HCT116 (cell line): ENCODE data around the gene SLC39A1.

ENCODE experiments used
- EZH2 ChIP-seq: fragments of 200-600 bp; sonication (generic); IDR thresholded peaks from 2 replicates; pipeline ENCODE4 v1.6.1; 2017; ENCODE audit warnings: antibody characterized with exemption, mixed run types
- POLR2A ChIP-seq: IDR thresholded peaks from 2 replicates; pipeline ENCODE4 v1.7.0; 2011; ENCODE audit warnings: borderline replicate concordance; ENCODE audit not compliant: insufficient read depth, insufficient read length; ENCODE audit errors: extremely low read depth
- TCF7L2 ChIP-seq: IDR thresholded peaks from 2 replicates; pipeline ENCODE4 v1.7.0; 2011; ENCODE audit warnings: borderline replicate concordance, inconsistent platforms; ENCODE audit not compliant: insufficient read depth, insufficient read length; ENCODE audit errors: extremely low read depth
- TF ChIP-seq, protein P1 (sequence below), 3 experiments: fragments of 200-600 bp in 1 of 3; sonication (generic) in 1 of 3; IDR thresholded peaks in 2 of 3; conservative IDR thresholded peaks in 1 of 3; 2 replicates each; pipeline ENCODE4 v1.5.1; 2012 to 2017; ENCODE audit warnings: low read depth in 2 of 3, low read length in 2 of 3, antibody characterized with exemption in 1 of 3, borderline replicate concordance in 1 of 3, control low read depth in 1 of 3, mild to moderate bottlenecking in 1 of 3, mixed read lengths in 1 of 3, mixed run types in 1 of 3, moderate library complexity in 1 of 3; ENCODE audit not compliant: insufficient read depth in 1 of 3
- TF ChIP-seq, protein P2 (sequence below): IDR thresholded peaks from 2 replicates; pipeline ENCODE4 v1.6.1; 2012; ENCODE audit warnings: low read depth

DNA sequence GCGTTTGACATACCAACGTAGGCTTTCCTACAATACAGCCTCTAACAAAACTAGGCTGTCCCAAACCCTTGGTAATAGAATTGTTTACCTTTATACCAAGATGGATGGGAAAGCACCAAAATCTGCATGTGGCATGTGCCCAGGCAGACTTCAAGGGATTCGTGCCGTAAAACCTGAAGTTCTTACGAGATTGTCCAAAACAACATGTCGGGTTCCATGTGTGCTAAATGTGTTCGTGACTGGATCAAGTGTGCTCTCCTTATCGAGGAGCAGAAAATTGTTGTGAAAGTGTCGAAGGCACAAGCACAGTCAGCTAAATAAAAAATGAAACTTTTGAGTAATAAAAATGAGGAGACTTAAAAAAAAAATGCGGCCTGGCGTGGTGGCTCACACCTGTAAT is 32.3 kb upstream of the SLC39A1 start:
- TF ChIP-seq, protein P1, sequence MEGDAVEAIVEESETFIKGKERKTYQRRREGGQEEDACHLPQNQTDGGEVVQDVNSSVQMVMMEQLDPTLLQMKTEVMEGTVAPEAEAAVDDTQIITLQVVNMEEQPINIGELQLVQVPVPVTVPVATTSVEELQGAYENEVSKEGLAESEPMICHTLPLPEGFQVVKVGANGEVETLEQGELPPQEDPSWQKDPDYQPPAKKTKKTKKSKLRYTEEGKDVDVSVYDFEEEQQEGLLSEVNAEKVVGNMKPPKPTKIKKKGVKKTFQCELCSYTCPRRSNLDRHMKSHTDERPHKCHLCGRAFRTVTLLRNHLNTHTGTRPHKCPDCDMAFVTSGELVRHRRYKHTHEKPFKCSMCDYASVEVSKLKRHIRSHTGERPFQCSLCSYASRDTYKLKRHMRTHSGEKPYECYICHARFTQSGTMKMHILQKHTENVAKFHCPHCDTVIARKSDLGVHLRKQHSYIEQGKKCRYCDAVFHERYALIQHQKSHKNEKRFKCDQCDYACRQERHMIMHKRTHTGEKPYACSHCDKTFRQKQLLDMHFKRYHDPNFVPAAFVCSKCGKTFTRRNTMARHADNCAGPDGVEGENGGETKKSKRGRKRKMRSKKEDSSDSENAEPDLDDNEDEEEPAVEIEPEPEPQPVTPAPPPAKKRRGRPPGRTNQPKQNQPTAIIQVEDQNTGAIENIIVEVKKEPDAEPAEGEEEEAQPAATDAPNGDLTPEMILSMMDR (IDR thresholded peaks at IDR 0.05 in 2 of 3, conservative IDR thresholded peaks at IDR 0.05 in 1 of 3; ENCODE audit: borderline replicate concordance in 1 of 3, insufficient read depth in 1 of 3, low read depth in 2 of 3, low read length in 2 of 3): no peak
- TF ChIP-seq EZH2: no peak
- TF ChIP-seq POLR2A: no peak
- TF ChIP-seq TCF7L2: no peak
- TF ChIP-seq, protein P2, sequence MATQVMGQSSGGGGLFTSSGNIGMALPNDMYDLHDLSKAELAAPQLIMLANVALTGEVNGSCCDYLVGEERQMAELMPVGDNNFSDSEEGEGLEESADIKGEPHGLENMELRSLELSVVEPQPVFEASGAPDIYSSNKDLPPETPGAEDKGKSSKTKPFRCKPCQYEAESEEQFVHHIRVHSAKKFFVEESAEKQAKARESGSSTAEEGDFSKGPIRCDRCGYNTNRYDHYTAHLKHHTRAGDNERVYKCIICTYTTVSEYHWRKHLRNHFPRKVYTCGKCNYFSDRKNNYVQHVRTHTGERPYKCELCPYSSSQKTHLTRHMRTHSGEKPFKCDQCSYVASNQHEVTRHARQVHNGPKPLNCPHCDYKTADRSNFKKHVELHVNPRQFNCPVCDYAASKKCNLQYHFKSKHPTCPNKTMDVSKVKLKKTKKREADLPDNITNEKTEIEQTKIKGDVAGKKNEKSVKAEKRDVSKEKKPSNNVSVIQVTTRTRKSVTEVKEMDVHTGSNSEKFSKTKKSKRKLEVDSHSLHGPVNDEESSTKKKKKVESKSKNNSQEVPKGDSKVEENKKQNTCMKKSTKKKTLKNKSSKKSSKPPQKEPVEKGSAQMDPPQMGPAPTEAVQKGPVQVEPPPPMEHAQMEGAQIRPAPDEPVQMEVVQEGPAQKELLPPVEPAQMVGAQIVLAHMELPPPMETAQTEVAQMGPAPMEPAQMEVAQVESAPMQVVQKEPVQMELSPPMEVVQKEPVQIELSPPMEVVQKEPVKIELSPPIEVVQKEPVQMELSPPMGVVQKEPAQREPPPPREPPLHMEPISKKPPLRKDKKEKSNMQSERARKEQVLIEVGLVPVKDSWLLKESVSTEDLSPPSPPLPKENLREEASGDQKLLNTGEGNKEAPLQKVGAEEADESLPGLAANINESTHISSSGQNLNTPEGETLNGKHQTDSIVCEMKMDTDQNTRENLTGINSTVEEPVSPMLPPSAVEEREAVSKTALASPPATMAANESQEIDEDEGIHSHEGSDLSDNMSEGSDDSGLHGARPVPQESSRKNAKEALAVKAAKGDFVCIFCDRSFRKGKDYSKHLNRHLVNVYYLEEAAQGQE: no peak
